Measurements from ENCODE around the gene PAK3. TPM values are rescaled to one million over a fixed set of nuclear protein-coding genes. Genes with fewer than 3 reads are reported as not detected.

Gene PAK3
- total RNA-seq, 1 experiment from 2014 or later: 0.50 TPM

DNA sequence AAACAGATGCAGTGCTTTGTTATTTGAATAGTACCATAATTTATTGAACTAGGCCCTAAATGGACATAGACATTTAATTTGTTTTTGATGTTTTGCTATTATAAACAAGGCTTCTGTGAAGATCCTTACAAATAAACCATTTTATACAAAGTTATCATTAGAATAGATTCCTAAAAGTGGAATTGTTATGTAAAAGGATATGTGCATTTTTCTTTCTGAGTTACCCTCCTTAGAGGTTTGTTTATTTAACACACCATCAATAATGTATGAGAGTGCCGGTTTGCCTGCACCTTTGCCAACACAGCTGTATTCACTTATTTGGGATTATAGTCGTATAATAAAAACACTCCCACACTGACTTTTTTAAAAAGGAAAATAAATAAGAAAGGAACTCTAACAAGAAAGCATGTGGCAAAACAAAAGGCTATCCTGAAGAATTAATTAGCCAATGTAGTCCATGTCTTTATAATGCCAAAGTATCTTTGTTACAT is 84.8 kb downstream of the PAK3 start:
- no peaks in the 10 kb centered on the region for H3K27me3 Mint-ChIP-seq (ENCODE audit: unreplicated experiment)

GRCh38 chrX:111181951-111182350 is 86.0 kb downstream of the PAK3 start:
- Mint-ChIP-seq H3K9me3 (ENCODE audit: low read depth, unreplicated experiment) (no peaks in the 10 kb centered on the region), H3K4me1 (ENCODE audit: low read depth, unreplicated experiment) (no peaks in the 10 kb centered on the region), H3K27ac (ENCODE audit: unreplicated experiment) (no peak overlapping the region), H3K36me3 (ENCODE audit: insufficient read depth, unreplicated experiment) (no peaks in the 10 kb centered on the region), H3K4me3 (ENCODE audit: low read depth, unreplicated experiment) (no peak overlapping the region), H3K27me3 (ENCODE audit: unreplicated experiment) (no peaks in the 10 kb centered on the region)
- no TSS peak for BruUV-seq (replicated peaks)
- intact Hi-C loops (cut with micrococcal nuclease; ENCODE audit: unreplicated experiment): no loop called here
- CTCF ChIA-PET: no interaction called here
- TF ChIP-seq, protein P1, sequence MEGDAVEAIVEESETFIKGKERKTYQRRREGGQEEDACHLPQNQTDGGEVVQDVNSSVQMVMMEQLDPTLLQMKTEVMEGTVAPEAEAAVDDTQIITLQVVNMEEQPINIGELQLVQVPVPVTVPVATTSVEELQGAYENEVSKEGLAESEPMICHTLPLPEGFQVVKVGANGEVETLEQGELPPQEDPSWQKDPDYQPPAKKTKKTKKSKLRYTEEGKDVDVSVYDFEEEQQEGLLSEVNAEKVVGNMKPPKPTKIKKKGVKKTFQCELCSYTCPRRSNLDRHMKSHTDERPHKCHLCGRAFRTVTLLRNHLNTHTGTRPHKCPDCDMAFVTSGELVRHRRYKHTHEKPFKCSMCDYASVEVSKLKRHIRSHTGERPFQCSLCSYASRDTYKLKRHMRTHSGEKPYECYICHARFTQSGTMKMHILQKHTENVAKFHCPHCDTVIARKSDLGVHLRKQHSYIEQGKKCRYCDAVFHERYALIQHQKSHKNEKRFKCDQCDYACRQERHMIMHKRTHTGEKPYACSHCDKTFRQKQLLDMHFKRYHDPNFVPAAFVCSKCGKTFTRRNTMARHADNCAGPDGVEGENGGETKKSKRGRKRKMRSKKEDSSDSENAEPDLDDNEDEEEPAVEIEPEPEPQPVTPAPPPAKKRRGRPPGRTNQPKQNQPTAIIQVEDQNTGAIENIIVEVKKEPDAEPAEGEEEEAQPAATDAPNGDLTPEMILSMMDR (IDR thresholded peaks at IDR 0.05; ENCODE audit: unreplicated experiment): no peak
- DNase-seq: no peak

More for the DNA sequence above, 84.8 kb downstream of the PAK3 start:
- CTCF ChIA-PET: no interaction called here
- intact Hi-C loops (cut with micrococcal nuclease; ENCODE audit: unreplicated experiment): no loop called here
- no peaks in the 10 kb centered on the region for H3K9me3 Mint-ChIP-seq (ENCODE audit: low read depth, unreplicated experiment)
- TF ChIP-seq, protein P1 (IDR thresholded peaks at IDR 0.05; ENCODE audit: unreplicated experiment): no peak
- no peaks in the 10 kb centered on the region for H3K36me3 Mint-ChIP-seq (ENCODE audit: insufficient read depth, unreplicated experiment)
- no peak for DNase-seq
- no TSS peak for BruUV-seq (replicated peaks)
- H3K4me3 Mint-ChIP-seq (ENCODE audit: low read depth, unreplicated experiment): no peak overlapping the region
- H3K27ac Mint-ChIP-seq (ENCODE audit: unreplicated experiment): no peak overlapping the region
- no peaks in the 10 kb centered on the region for H3K4me1 Mint-ChIP-seq (ENCODE audit: low read depth, unreplicated experiment)

GRCh38 chrX:111182997-111183396 is 87.0 kb downstream of the PAK3 start:
- no peak overlapping the region for H3K4me3 Mint-ChIP-seq (ENCODE audit: low read depth, unreplicated experiment)
- no TSS peak for BruUV-seq (replicated peaks)
- CTCF ChIA-PET: no interaction called here
- intact Hi-C loops (cut with micrococcal nuclease; ENCODE audit: unreplicated experiment): no loop called here
- H3K27ac Mint-ChIP-seq (ENCODE audit: unreplicated experiment): no peak overlapping the region
- H3K36me3 Mint-ChIP-seq (ENCODE audit: insufficient read depth, unreplicated experiment): no peaks in the 10 kb centered on the region
- TF ChIP-seq, protein P1 (IDR thresholded peaks at IDR 0.05; ENCODE audit: unreplicated experiment): no peak
- H3K27me3 Mint-ChIP-seq (ENCODE audit: unreplicated experiment): no peaks in the 10 kb centered on the region
- DNase-seq: no peak
- no peaks in the 10 kb centered on the region for H3K9me3 Mint-ChIP-seq (ENCODE audit: low read depth, unreplicated experiment)
- H3K4me1 Mint-ChIP-seq (ENCODE audit: low read depth, unreplicated experiment): no peaks in the 10 kb centered on the region

GRCh38 chrX:111191598-111191997 is 95.6 kb downstream of the PAK3 start:
- H3K9me3 Mint-ChIP-seq (ENCODE audit: low read depth, unreplicated experiment): no peaks in the 10 kb centered on the region
- CTCF ChIA-PET: no interaction called here
- intact Hi-C loops (cut with micrococcal nuclease; ENCODE audit: unreplicated experiment): no loop called here
- no peaks in the 10 kb centered on the region for H3K4me1 Mint-ChIP-seq (ENCODE audit: low read depth, unreplicated experiment)
- H3K4me3 Mint-ChIP-seq (ENCODE audit: low read depth, unreplicated experiment): no peak overlapping the region
- no peak for DNase-seq
- no peak overlapping the region for H3K27ac Mint-ChIP-seq (ENCODE audit: unreplicated experiment)
- TF ChIP-seq, protein P1 (IDR thresholded peaks at IDR 0.05; ENCODE audit: unreplicated experiment): no peak
- no TSS peak for BruUV-seq (replicated peaks)
- no peaks in the 10 kb centered on the region for H3K36me3 Mint-ChIP-seq (ENCODE audit: insufficient read depth, unreplicated experiment)
- H3K27me3 Mint-ChIP-seq (ENCODE audit: unreplicated experiment): no peaks in the 10 kb centered on the region
